H1 (cell line): ENCODE results near the gene OPCML.

ENCODE experiments used
- ATF2 ChIP-seq: IDR thresholded peaks from 2 replicates; pipeline ENCODE4 v1.6.1; 2012; ENCODE audit warnings: low read length, inconsistent platforms
- CHD7 ChIP-seq: fragments of 300-600 bp; sonication (generic); IDR thresholded peaks from 2 replicates; pipeline ENCODE4 v1.7.1; 2012; ENCODE audit warnings: low read length, moderate library complexity, mild to moderate bottlenecking, inconsistent platforms; ENCODE audit not compliant: insufficient replicate concordance
- EP300 ChIP-seq, 2 experiments: IDR thresholded peaks; 1 replicate in 1 of 2; 2 replicates in 1 of 2; pipeline ENCODE4 v1.6.1; 2011 to 2012; ENCODE audit warnings: low read depth in 2 of 2, low read length in 2 of 2, mild to moderate bottlenecking in 2 of 2, borderline replicate concordance in 1 of 2, inconsistent platforms in 1 of 2, moderate library complexity in 1 of 2
- EZH2 ChIP-seq: fragments of 200-600 bp; sonication (generic); IDR thresholded peaks from 2 replicates; pipeline ENCODE4 v1.7.1; 2012; ENCODE audit warnings: low read depth, mild to moderate bottlenecking, moderate library complexity, low read length, inconsistent platforms; ENCODE audit not compliant: severe bottlenecking
- JUND ChIP-seq: IDR thresholded peaks from 2 replicates; pipeline ENCODE4 v1.6.1; 2011; ENCODE audit warnings: mild to moderate bottlenecking, improper control_type of control experiment, low read length
- PHF8 ChIP-seq: fragments of 200-600 bp; sonication (generic); conservative IDR thresholded peaks from 2 replicates; pipeline ENCODE4 v1.7.1; 2012; ENCODE audit warnings: low read depth, mild to moderate bottlenecking, inconsistent platforms, low read length, moderate library complexity
- POLR2A ChIP-seq, 2 experiments: IDR thresholded peaks; 1 replicate in 1 of 2; 2 replicates in 1 of 2; pipeline ENCODE4 v1.6.1; 2011; ENCODE audit warnings: low read depth in 2 of 2, low read length in 2 of 2, mild to moderate bottlenecking in 2 of 2; ENCODE audit errors: control extremely low read depth in 1 of 2
- POLR2AphosphoS5 ChIP-seq: IDR thresholded peaks from 2 replicates; pipeline ENCODE4 v1.6.1; 2011; ENCODE audit warnings: low read depth, low read length
- RAD21 ChIP-seq, 2 experiments: IDR thresholded peaks in 1 of 2; conservative IDR thresholded peaks in 1 of 2; 2 replicates each; pipeline ENCODE4 v1.6.1; 2011; ENCODE audit warnings: low read depth in 2 of 2, low read length in 2 of 2, improper control_type of control experiment in 1 of 2, inconsistent platforms in 1 of 2, mild to moderate bottlenecking in 1 of 2, moderate library complexity in 1 of 2
- RXRA ChIP-seq: IDR thresholded peaks from 2 replicates; pipeline ENCODE4 v1.6.1; 2011; ENCODE audit warnings: low read depth, mild to moderate bottlenecking, low read length, moderate library complexity; ENCODE audit not compliant: insufficient read depth
- TEAD4 ChIP-seq: IDR thresholded peaks from 2 replicates; pipeline ENCODE4 v1.6.1; 2012; ENCODE audit warnings: low read depth, low read length, inconsistent platforms, mixed read lengths
- TF ChIP-seq, protein P1 (sequence below), 3 experiments: IDR thresholded peaks; 1 replicate in 2 of 3; 2 replicates in 1 of 3; pipeline versions ENCODE4 v1.5.1 to v1.6.1; 2011; ENCODE audit warnings: low read length in 3 of 3, mild to moderate bottlenecking in 3 of 3, inconsistent platforms in 2 of 3, low read depth in 1 of 3, moderate library complexity in 1 of 3; ENCODE audit not compliant: insufficient read depth in 1 of 3; ENCODE audit errors: control extremely low read depth in 1 of 3
- TF ChIP-seq, protein P2 (sequence below): IDR thresholded peaks from 2 replicates; pipeline ENCODE4 v1.6.1; 2011; ENCODE audit warnings: low read length, improper control_type of control experiment

- TF ChIP-seq, protein P1, sequence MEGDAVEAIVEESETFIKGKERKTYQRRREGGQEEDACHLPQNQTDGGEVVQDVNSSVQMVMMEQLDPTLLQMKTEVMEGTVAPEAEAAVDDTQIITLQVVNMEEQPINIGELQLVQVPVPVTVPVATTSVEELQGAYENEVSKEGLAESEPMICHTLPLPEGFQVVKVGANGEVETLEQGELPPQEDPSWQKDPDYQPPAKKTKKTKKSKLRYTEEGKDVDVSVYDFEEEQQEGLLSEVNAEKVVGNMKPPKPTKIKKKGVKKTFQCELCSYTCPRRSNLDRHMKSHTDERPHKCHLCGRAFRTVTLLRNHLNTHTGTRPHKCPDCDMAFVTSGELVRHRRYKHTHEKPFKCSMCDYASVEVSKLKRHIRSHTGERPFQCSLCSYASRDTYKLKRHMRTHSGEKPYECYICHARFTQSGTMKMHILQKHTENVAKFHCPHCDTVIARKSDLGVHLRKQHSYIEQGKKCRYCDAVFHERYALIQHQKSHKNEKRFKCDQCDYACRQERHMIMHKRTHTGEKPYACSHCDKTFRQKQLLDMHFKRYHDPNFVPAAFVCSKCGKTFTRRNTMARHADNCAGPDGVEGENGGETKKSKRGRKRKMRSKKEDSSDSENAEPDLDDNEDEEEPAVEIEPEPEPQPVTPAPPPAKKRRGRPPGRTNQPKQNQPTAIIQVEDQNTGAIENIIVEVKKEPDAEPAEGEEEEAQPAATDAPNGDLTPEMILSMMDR (IDR thresholded peaks at IDR 0.05; ENCODE audit: control extremely low read depth in 1 of 3, insufficient read depth in 1 of 3, low read depth in 1 of 3, low read length in 3 of 3): peak; percentile 69 to 86 (median 70)
- TF ChIP-seq PHF8: no peak
- TF ChIP-seq JUND: no peak
- TF ChIP-seq CHD7: no peak
- TF ChIP-seq, protein P2, sequence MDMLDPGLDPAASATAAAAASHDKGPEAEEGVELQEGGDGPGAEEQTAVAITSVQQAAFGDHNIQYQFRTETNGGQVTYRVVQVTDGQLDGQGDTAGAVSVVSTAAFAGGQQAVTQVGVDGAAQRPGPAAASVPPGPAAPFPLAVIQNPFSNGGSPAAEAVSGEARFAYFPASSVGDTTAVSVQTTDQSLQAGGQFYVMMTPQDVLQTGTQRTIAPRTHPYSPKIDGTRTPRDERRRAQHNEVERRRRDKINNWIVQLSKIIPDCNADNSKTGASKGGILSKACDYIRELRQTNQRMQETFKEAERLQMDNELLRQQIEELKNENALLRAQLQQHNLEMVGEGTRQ: no peak
- no peak for TF ChIP-seq POLR2A (IDR thresholded peaks at IDR 0.05; ENCODE audit: control extremely low read depth in 1 of 2, low read depth in 2 of 2, low read length in 2 of 2)
- peak; percentile 64 to 70 for TF ChIP-seq RAD21 (IDR thresholded peaks at IDR 0.05 in 1 of 2, conservative IDR thresholded peaks at IDR 0.05 in 1 of 2; ENCODE audit: low read depth in 2 of 2, low read length in 2 of 2)
- no peak for TF ChIP-seq RXRA
- TF ChIP-seq ATF2: no peak
- no peak for TF ChIP-seq TEAD4
- no peak for TF ChIP-seq POLR2AphosphoS5
- no peak for TF ChIP-seq EP300 (IDR thresholded peaks at IDR 0.05; ENCODE audit: borderline replicate concordance in 1 of 2, low read depth in 2 of 2, low read length in 2 of 2)
- no peak for TF ChIP-seq EZH2
Measured at GRCh38 chr11:133403900-133404299, 128.4 kb downstream of the OPCML start.
